Neural progenitor cell (in vitro differentiated cells): Measurements from ENCODE around the gene LRRC63. TPM values are rescaled to one million over a fixed set of nuclear protein-coding genes. Genes with fewer than 3 reads are reported as not detected.
"Not testable (repeated sequence)": the region's sequence is repeated elsewhere in the genome, so short reads cannot be mapped to it uniquely, and the experiment has no call there.

Experiments
- DNase-seq: peaks from one replicate; pipeline ENCODE4 v3.0.0-alpha.2; 2016; ENCODE audit warnings: low spot score
- H2AFZ ChIP-seq: fragments of 200-600 bp; sonication (generic); replicated peaks from 2 replicates; pipeline ENCODE4 v1.6.1; 2016; ENCODE audit warnings: antibody characterized with exemption
- H3F3A ChIP-seq: fragments of 200-600 bp; sonication (generic); 2 replicates; pipeline ENCODE4 v1.6.1; 2016; ENCODE audit warnings: antibody characterized with exemption, low read depth
- H3K27ac ChIP-seq: fragments of 200-600 bp; sonication (generic); 2 replicates; pipeline ENCODE4 v1.5.1; 2016; ENCODE audit warnings: mild to moderate bottlenecking
- H3K27me3 ChIP-seq: fragments of 200-600 bp; sonication (generic); 2 replicates; pipeline ENCODE4 v1.6.1; 2016; ENCODE audit warnings: mild to moderate bottlenecking, moderate library complexity
- H3K36me3 ChIP-seq: fragments of 200-600 bp; sonication (generic); 2 replicates; pipeline ENCODE4 v1.5.1; 2016
- H3K4me1 ChIP-seq: fragments of 200-600 bp; sonication (generic); 2 replicates; pipeline ENCODE4 v1.6.1; 2016; ENCODE audit warnings: mixed run types
- H3K4me2 ChIP-seq: fragments of 200-600 bp; sonication (generic); 2 replicates; pipeline ENCODE4 v1.6.1; 2016
- H3K4me3 ChIP-seq: fragments of 200-600 bp; sonication (generic); 2 replicates; pipeline ENCODE4 v1.5.1; 2016
- H3K79me2 ChIP-seq: fragments of 200-600 bp; sonication (generic); 2 replicates; pipeline ENCODE4 v1.6.1; 2016; ENCODE audit warnings: low read depth
- H3K9ac ChIP-seq: fragments of 200-600 bp; sonication (generic); 2 replicates; pipeline ENCODE4 v1.6.1; 2016
- H3K9me3 ChIP-seq: fragments of 200-600 bp; sonication (generic); 2 replicates; pipeline ENCODE4 v1.5.1; 2016; ENCODE audit warnings: low read depth
- H4K20me1 ChIP-seq: fragments of 200-600 bp; sonication (generic); 2 replicates; pipeline ENCODE4 v1.6.1; 2016; ENCODE audit warnings: low read depth
- H3K27ac Mint-ChIP-seq: 3 replicates; pipeline ENCODE4 v1.8.0; 2021; ENCODE audit warnings: mixed read lengths
- H3K27me3 Mint-ChIP-seq: 2 replicates; pipeline ENCODE4 v1.8.0; 2022; ENCODE audit warnings: low read depth, mild to moderate bottlenecking, inconsistent platforms, moderate library complexity, mixed read lengths; ENCODE audit not compliant: insufficient read depth
- H3K36me3 Mint-ChIP-seq: 3 replicates; pipeline ENCODE4 v1.8.0; 2021; ENCODE audit warnings: mixed read lengths
- H3K4me1 Mint-ChIP-seq: 3 replicates; pipeline ENCODE4 v1.8.0; 2021; ENCODE audit warnings: mixed read lengths
- H3K4me3 Mint-ChIP-seq: 3 replicates; pipeline ENCODE4 v1.8.0; 2021; ENCODE audit warnings: mild to moderate bottlenecking, moderate library complexity, mixed read lengths
- H3K9me3 Mint-ChIP-seq: 3 replicates; pipeline ENCODE4 v1.8.0; 2020; ENCODE audit warnings: mixed read lengths
- CTCF ChIP-seq: fragments of 200-600 bp; sonication (generic); IDR thresholded peaks from 2 replicates; pipeline ENCODE4 v1.5.1; 2017; ENCODE audit warnings: antibody characterized with exemption, mild to moderate bottlenecking
- EZH2 ChIP-seq: fragments of 200-600 bp; sonication (generic); IDR thresholded peaks from 2 replicates; pipeline ENCODE4 v1.6.1; 2017; ENCODE audit warnings: antibody characterized with exemption, mild to moderate bottlenecking, moderate library complexity
- EZH2phosphoT487 ChIP-seq: fragments of 200-600 bp; sonication (generic); IDR thresholded peaks from 2 replicates; pipeline ENCODE4 v1.6.1; 2017; ENCODE audit warnings: antibody characterized with exemption
- total RNA-seq: library from RNA; depleted of rRNA; stranded (reverse); fragments of >200 nt; gene quantifications from 2 replicates; pipeline ENCODE4 v1.2.3, GENCODE V29; 2015; ENCODE audit warnings: low replicate concordance

LRRC63 gene, protein sequence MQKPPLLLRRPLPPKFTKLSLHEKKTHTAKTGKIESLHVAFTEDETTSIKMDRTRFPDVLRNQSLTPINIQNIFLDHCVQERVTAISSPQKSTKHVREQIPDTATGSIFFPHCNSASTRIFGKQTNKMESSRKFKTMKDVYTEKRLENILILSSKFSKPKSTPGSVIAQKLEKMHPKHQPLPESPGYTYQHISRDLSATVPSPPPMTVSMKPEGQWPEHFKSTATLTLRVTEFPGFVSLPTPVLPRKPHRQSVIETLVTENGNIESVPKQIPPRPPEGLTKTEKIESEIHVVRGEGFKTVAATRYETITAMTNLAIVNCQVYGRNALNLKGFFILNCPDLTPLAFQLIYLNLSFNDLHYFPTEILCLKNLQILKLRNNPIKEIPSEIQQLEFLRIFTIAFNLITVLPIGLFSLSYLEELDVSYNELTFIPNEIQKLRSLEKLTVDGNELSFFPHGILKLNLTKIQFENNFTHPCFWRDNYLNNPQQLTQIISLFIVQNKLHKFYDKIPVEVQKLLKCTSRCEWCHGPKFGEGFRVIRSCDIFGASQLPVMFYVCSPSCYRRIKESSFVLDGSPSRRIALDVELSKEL
- not detected in 2 replicates for total RNA-seq

- Mint-ChIP-seq H3K36me3 (no peaks in the 10 kb centered on the region), H3K27me3 (peaks cover 2% of the 10 kb centered on the region), H3K4me3 (peak within 1 kb of the TSS; percentile 84), H3K27ac (no peak within 1 kb of the TSS), H3K9me3 (peaks cover 4% of the 10 kb centered on the region), H3K4me1 (peaks cover 18% of the 10 kb centered on the region)
- Histone ChIP-seq H4K20me1 (no peaks in the 10 kb centered on the region), H3K27ac (no peak within 1 kb of the TSS), H3K4me2 (peak within 1 kb of the TSS; percentile 80), H3K9ac (no peak within 1 kb of the TSS), H3K27me3 (peaks cover 38% of the 10 kb centered on the region), H3K79me2 (no peaks in the 10 kb centered on the region), H3F3A (peaks cover 11% of the 10 kb centered on the region), H3K4me1 (peaks cover 17% of the 10 kb centered on the region), H3K4me3 (peak within 1 kb of the TSS; percentile 50), H3K9me3 (no peaks in the 10 kb centered on the region), H2AFZ (peak within 1 kb of the TSS; percentile 98), H3K36me3 (no peaks in the 10 kb centered on the region)
- peak; percentile 87 for DNase-seq
- no peak for TF ChIP-seq EZH2
- TF ChIP-seq EZH2phosphoT487: no peak
- TF ChIP-seq CTCF: no peak
These were observed at the start of gene LRRC63 for GRCh38 chr13:46211483-46212351. Gene LRRC63, plus strand, starts transcription at chr13:46211928. Its CDS starts 1,107 bp downstream, at chr13:46213035.

DNA sequence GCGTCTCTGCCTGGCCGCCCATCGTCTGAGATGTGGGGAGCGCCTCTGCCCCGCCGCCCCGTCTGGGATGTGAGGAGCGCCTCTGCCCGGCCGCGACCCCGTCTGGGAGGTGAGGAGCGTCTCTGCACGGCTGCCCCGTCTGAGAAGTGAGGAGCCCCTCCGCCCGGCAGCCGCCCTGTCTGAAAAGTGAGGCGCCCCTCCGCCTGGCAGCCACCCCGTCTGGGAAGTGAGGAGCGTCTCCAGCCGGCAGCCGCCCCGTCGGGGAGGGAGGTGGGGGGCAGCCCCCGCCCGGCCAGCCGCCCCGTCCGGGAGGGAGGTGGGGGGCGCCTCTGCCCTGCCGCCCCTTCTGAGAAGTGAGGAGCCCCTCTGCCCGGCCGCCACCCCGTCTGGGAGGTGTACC is 49.0 kb upstream of the LRRC63 start:
- H3K9me3 Mint-ChIP-seq, H3K4me1 Mint-ChIP-seq, H3K4me1 ChIP-seq, H3K4me3 ChIP-seq, H3F3A ChIP-seq, H3K4me3 Mint-ChIP-seq, H3K9ac ChIP-seq, H3K79me2 ChIP-seq, H3K27ac Mint-ChIP-seq, H3K4me2 ChIP-seq, DNase-seq, H3K36me3 ChIP-seq, H3K9me3 ChIP-seq, H2AFZ ChIP-seq, H3K36me3 Mint-ChIP-seq, H3K27me3 ChIP-seq, H4K20me1 ChIP-seq, H3K27ac ChIP-seq, H3K27me3 Mint-ChIP-seq: not testable (repeated sequence)

DNA sequence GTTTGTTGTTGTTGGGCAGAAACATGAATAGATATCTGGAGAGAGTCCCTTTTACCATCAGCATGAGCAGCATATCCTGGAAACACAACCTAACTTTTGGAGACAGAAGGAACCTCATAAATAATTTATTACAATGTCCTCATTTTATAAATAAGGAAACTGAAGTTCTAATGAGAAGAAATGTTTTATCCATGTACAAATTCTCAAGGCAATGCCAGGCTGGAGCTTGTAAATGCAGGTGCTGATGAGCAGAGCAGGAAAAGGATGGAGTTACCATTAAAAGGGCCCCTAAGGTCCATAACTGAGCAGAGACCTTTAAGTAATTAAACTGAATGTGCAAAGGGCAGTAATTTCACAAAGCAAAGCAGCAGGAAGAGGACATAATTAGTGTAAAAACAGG is 47.1 kb upstream of the LRRC63 start:
- no peak overlapping the region for H3K27ac Mint-ChIP-seq
- no peak for DNase-seq
- H3K4me3 ChIP-seq: no peak overlapping the region
- no peak overlapping the region for H3K9ac ChIP-seq
- H3K4me1 ChIP-seq: no peaks in the 10 kb centered on the region
- peaks cover 9% of the 10 kb centered on the region for H3K27me3 ChIP-seq
- no peak overlapping the region for H3K4me2 ChIP-seq
- no peak overlapping the region for H2AFZ ChIP-seq
- no peaks in the 10 kb centered on the region for H4K20me1 ChIP-seq
- H3K79me2 ChIP-seq: no peaks in the 10 kb centered on the region
- H3K36me3 Mint-ChIP-seq: no peaks in the 10 kb centered on the region
- no peak for TF ChIP-seq EZH2
- TF ChIP-seq CTCF: no peak
- no peak for TF ChIP-seq EZH2phosphoT487
- H3K27me3 Mint-ChIP-seq: peaks cover 7% of the 10 kb centered on the region
- H3K4me3 Mint-ChIP-seq: no peak overlapping the region
- H3K4me1 Mint-ChIP-seq: peaks cover 6% of the 10 kb centered on the region
- H3K9me3 ChIP-seq: no peaks in the 10 kb centered on the region
- H3K9me3 Mint-ChIP-seq: peaks cover 8% of the 10 kb centered on the region
- H3K27ac ChIP-seq: no peak overlapping the region
- no peaks in the 10 kb centered on the region for H3F3A ChIP-seq
- H3K36me3 ChIP-seq: no peaks in the 10 kb centered on the region
